GM12892 (cell line): Measurements from ENCODE around the gene NMNAT1.

ENCODE experiments used
- POLR2A ChIP-seq: IDR thresholded peaks from 2 replicates; pipeline ENCODE4 v1.6.1; 2011; ENCODE audit warnings: low read depth, low read length, control low read depth
- POLR2AphosphoS5 ChIP-seq: IDR thresholded peaks from 2 replicates; pipeline ENCODE4 v1.6.1; 2011; ENCODE audit warnings: low read depth, low read length, control low read depth

- TF ChIP-seq POLR2AphosphoS5 (no peak), POLR2A (no peak)
These were observed 16.0 kb upstream of the NMNAT1 start for GRCh38 chr1:9927259-9927658.
